Activated T-helper 2 cell treated with anti-CD3 and anti-CD28 coated beads, Interferon-gamma antibody, Interleukin-2, Interleukin-4, amounts not matched to agents 10 μg/mL and 5 μg/mL and 100 μg/mL, durations not matched to agents 14 hours and 24 hours and 36 hours (primary cell): ENCODE results near the gene OR5M10. TPM values are rescaled to one million over a fixed set of nuclear protein-coding genes. Genes with fewer than 3 reads are reported as not detected.
"Not testable (repeated sequence)": the region's sequence is repeated elsewhere in the genome, so short reads cannot be mapped to it uniquely, and the experiment has no call there.

Experiments used
- DNase-seq: peaks from one replicate; pipeline ENCODE4 v3.0.0; 2021; ENCODE audit warnings: low spot score
- H3K27ac Mint-ChIP-seq: one replicate; pipeline ENCODE4 v1.8.0; 2021; ENCODE audit warnings: mixed read lengths
- H3K27me3 Mint-ChIP-seq: one replicate; pipeline ENCODE4 v1.8.0; 2021; ENCODE audit warnings: low read depth, mixed read lengths
- H3K36me3 Mint-ChIP-seq: one replicate; pipeline ENCODE4 v1.8.0; 2021; ENCODE audit warnings: low read depth, mixed read lengths
- H3K4me1 Mint-ChIP-seq: one replicate; pipeline ENCODE4 v1.8.0; 2021; ENCODE audit warnings: low read depth, mixed read lengths
- H3K4me3 Mint-ChIP-seq: one replicate; pipeline ENCODE4 v1.8.0; 2021; ENCODE audit warnings: low read depth, mild to moderate bottlenecking, moderate library complexity, mixed read lengths
- H3K9me3 Mint-ChIP-seq: one replicate; pipeline ENCODE4 v1.8.0; 2021; ENCODE audit warnings: mixed read lengths
- intact Hi-C: fragments of 100-400 bp; cut with micrococcal nuclease; formaldehyde crosslinking; loops from one replicate; pipeline ENCODE4 v1.15.1; 2023
- total RNA-seq: library from RNA; stranded (reverse); gene quantifications from 2 replicates; pipeline ENCODE4 v1.2.3, GENCODE V29; 2022

Gene OR5M10
- not detected in 2 replicates for total RNA-seq

DNA sequence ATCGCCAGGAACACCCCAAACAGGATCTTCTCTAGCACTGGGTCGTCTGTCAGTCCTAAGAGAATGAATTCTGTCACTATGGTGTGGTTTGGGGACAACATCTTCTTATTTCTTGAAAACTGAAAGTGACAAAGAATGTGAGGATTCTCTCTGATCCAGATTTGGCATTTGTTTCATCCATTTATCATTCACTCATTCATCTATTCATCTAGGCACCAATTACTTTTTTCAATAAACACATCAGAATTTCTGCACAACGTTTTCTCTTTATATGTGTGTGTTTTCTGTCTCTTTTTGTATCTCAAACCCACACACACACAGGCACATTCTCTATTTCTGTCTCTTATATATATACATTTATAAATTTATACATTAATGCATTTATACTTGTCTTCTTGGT lies at the start of gene OR5M10:
TSS of gene OR5M10 (minus strand) at position 101 of the 400 bp plus-strand sequence. CDS start at position 101, 0 bp downstream.
- H3K27ac Mint-ChIP-seq: no peak within 1 kb of the TSS
- DNase-seq: no peak
- no peaks in the 10 kb centered on the region for H3K27me3 Mint-ChIP-seq

DNA sequence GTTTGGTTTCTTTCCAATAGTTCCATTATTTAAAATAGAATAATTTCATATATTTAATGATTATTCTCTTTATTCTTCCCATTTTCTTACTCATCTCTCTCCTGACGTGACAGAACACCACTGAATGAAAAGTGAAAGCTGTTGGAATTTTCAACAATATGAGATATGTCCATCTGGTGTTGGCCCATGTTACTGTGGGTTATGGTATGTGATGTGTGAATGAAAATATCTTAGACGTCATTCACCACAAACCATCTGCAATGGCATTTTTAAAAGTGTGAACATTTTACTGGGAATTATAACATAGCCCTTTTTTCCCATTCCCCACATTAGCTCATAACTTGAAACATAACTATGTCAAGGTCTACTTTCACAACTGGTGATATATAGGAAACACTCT lies 48.4 kb upstream of the OR5M10 start:
- no peak for DNase-seq
- Mint-ChIP-seq H3K4me1 (peaks cover 2% of the 10 kb centered on the region), H3K9me3 (peaks cover 10% of the 10 kb centered on the region), H3K27me3 (no peaks in the 10 kb centered on the region), H3K27ac (no peak overlapping the region), H3K36me3 (no peaks in the 10 kb centered on the region), H3K4me3 (no peak overlapping the region)
- intact Hi-C loops: no loop called here

More for the DNA sequence above, at the start of gene OR5M10:
- H3K4me3 Mint-ChIP-seq: no peak within 1 kb of the TSS
- no peaks in the 10 kb centered on the region for H3K36me3 Mint-ChIP-seq
- peaks cover 12% of the 10 kb centered on the region for H3K9me3 Mint-ChIP-seq
- H3K4me1 Mint-ChIP-seq: no peaks in the 10 kb centered on the region
- intact Hi-C loops: no loop called here

DNA sequence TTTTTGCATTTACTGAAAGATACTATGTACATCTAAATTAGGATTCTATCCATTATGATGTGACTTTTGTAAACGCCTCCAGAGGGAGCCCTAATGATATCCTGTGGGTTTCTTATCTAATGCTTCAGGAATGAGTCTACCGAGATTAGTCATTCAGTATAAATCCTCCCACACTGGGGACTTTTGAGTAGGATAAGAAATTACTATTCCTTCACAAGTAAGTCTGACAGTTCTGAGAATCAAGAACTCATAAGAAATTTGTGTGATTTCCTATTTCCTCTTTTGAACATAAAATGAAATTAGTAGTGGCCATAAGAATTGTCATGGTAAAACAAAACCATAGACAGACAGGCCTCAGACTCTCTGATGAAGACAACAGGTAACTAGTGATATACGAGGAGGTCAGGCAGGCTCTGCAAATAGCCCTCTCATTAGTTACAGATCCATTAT lies 47.2 kb upstream of the OR5M10 start:
- H3K4me1 Mint-ChIP-seq: peaks cover 2% of the 10 kb centered on the region

GRCh38 chr11:56611174-56611573 lies 33.7 kb upstream of the OR5M10 start:
- no peak overlapping the region for H3K27ac Mint-ChIP-seq
- DNase-seq: no peak
- no peaks in the 10 kb centered on the region for H3K27me3 Mint-ChIP-seq
- no peak overlapping the region for H3K4me3 Mint-ChIP-seq
- H3K9me3 Mint-ChIP-seq: peaks cover 5% of the 10 kb centered on the region
- intact Hi-C loops: no loop called here
- H3K36me3 Mint-ChIP-seq: no peaks in the 10 kb centered on the region
- H3K4me1 Mint-ChIP-seq: no peaks in the 10 kb centered on the region

More for the DNA sequence above, 47.2 kb upstream of the OR5M10 start:
- H3K36me3 Mint-ChIP-seq: no peaks in the 10 kb centered on the region
- no peaks in the 10 kb centered on the region for H3K27me3 Mint-ChIP-seq
- no peak overlapping the region for H3K27ac Mint-ChIP-seq
- intact Hi-C loops: loop anchor here (1.0 kb wide), 1 partner anchor 159 kb away; no protein-coding TSS in a partner anchor
- H3K9me3 Mint-ChIP-seq: peaks cover 13% of the 10 kb centered on the region
- H3K4me3 Mint-ChIP-seq: no peak overlapping the region
- no peak for DNase-seq

GRCh38 chr11:56592088-56592717 lies 14.7 kb upstream of the OR5M10 start:
- H3K4me1 Mint-ChIP-seq, intact Hi-C loops, H3K36me3 Mint-ChIP-seq, H3K4me3 Mint-ChIP-seq, H3K27me3 Mint-ChIP-seq, DNase-seq, H3K27ac Mint-ChIP-seq: not testable (repeated sequence)
- H3K9me3 Mint-ChIP-seq: peaks cover 22% of the 10 kb centered on the region

DNA sequence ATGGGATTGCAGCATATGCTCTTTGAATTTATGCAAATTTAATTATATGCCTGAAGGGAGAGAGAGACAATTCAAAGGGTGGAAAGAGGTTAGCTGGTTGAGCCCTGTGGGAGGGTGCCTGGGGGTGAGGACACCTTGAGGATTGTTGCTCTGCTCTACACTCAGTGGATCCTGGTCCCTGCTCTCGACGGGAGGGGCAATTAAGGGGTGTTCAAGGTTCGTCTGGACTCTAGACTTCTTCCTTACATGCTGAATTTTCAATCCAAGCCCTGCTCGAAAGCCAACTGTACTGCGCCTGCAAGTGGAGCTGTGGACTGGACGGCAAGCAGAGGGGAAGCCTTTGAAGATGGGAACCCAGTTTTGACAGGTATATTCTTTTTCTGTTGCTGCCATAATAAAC lies 18.9 kb downstream of the OR5M10 start:
- Mint-ChIP-seq H3K36me3 (no peaks in the 10 kb centered on the region), H3K4me3 (no peak overlapping the region), H3K4me1 (no peaks in the 10 kb centered on the region), H3K27ac (no peak overlapping the region), H3K9me3 (peaks cover 60% of the 10 kb centered on the region), H3K27me3 (no peaks in the 10 kb centered on the region)
- intact Hi-C loops: no loop called here
- DNase-seq: no peak

- H3K4me3 Mint-ChIP-seq, H3K36me3 Mint-ChIP-seq, intact Hi-C loops, H3K27me3 Mint-ChIP-seq, DNase-seq, H3K27ac Mint-ChIP-seq, H3K4me1 Mint-ChIP-seq: not testable (repeated sequence)
- peaks cover 43% of the 10 kb centered on the region for H3K9me3 Mint-ChIP-seq
These were observed 22.8 kb downstream of the OR5M10 start for GRCh38 chr11:56554691-56555090.

GRCh38 chr11:56545531-56545930 lies 32.0 kb downstream of the OR5M10 start:
- H3K36me3 Mint-ChIP-seq: no peaks in the 10 kb centered on the region
- no peak overlapping the region for H3K27ac Mint-ChIP-seq
- intact Hi-C loops: no loop called here

GRCh38 chr11:56543739-56544138 lies 33.8 kb downstream of the OR5M10 start:
- Mint-ChIP-seq H3K4me3 (no peak overlapping the region), H3K36me3 (no peaks in the 10 kb centered on the region), H3K27ac (no peak overlapping the region), H3K9me3 (peaks cover 40% of the 10 kb centered on the region), H3K27me3 (no peaks in the 10 kb centered on the region), H3K4me1 (no peaks in the 10 kb centered on the region)
- no peak for DNase-seq
- intact Hi-C loops: no loop called here

More at GRCh38 chr11:56545531-56545930, 32.0 kb downstream of the OR5M10 start:
- H3K9me3 Mint-ChIP-seq: peaks cover 32% of the 10 kb centered on the region
- DNase-seq: no peak
- H3K4me3 Mint-ChIP-seq: no peak overlapping the region
- no peaks in the 10 kb centered on the region for H3K4me1 Mint-ChIP-seq
- H3K27me3 Mint-ChIP-seq: no peaks in the 10 kb centered on the region

DNA sequence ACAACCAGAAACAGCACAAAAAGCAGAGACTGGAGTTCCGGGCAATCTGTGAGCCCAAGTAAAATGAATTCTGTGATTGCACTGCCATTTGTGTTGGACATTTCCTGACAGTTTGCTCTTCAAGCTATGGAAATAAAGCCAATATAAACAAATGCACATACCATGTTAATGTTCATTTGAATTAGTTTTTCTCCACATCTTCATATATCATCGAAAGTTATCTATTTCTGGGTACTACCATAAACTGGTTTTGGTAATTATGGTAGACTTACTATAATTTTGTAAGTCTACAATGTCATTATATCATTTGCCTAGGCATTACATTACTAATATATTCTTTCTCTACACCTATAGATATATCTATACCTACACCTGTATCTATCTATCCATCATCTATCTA lies 34.4 kb downstream of the OR5M10 start, which contains the start of gene OR5M11:
TSS of gene OR5M11 (minus strand) at position 101 of the 400 bp plus-strand sequence. CDS start at position 101, 0 bp downstream.
- no peak for DNase-seq
- no peak within 1 kb of the TSS for H3K27ac Mint-ChIP-seq
- intact Hi-C loops: no loop called here
- H3K9me3 Mint-ChIP-seq: peaks cover 45% of the 10 kb centered on the region
- no peaks in the 10 kb centered on the region for H3K36me3 Mint-ChIP-seq
- no peak within 1 kb of the TSS for H3K4me3 Mint-ChIP-seq
- no peaks in the 10 kb centered on the region for H3K27me3 Mint-ChIP-seq
- no peaks in the 10 kb centered on the region for H3K4me1 Mint-ChIP-seq

DNA sequence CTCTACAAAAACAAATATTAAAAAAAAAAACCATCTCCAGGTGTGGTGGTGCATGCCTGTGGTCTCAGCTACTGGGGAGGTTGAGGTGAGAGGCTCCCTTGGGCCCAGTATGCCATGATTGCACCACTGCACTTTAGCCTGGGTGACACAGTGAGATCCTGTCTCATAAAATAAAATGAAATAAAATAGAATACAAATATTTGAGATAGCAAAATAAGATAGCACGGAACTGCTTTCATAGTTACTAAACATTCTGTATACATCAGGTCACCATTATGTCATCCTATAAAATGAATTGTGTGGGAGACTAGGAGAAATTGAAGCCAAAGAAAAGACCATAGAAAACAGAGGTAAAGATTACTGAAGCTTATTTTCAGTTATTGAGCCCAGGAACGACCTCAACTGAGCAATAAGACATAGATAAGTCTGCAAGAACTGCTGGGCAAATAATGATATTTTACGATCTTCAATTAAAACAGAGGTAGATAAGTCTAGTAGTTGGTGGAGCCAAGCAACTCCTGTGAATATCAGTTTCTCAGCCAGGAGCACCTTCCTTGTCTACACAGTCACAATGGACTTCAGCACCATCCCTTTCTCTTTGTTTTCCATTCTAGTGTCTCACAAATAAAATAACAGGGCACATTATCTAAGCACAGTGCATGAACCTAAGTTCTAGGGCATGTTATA lies 44.3 kb downstream of the OR5M10 start:
- Mint-ChIP-seq H3K4me3 (no peak overlapping the region), H3K4me1 (no peaks in the 10 kb centered on the region), H3K27me3 (no peaks in the 10 kb centered on the region), H3K9me3 (peaks cover 26% of the 10 kb centered on the region), H3K27ac (no peak overlapping the region), H3K36me3 (no peaks in the 10 kb centered on the region)
- DNase-seq: no peak
- intact Hi-C loops: no loop called here

DNA sequence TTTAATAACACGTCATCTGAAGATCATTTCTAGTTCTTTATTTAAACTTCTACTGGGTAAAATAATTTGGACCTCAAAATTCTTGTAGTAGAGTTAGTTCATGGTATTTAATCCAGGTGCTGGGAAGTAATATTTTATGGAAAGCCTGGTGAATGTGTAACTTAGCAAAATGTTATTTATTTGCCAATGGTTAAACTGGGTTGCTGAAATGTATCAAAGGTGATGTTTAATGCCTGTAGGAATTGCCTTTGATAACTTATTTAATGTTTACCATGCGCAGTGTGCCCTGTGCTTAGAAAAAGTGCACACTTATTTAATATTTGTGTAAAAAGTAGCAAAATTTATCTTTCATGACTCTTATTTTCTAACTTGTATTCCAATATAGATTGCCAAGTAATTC lies 45.7 kb downstream of the OR5M10 start:
- H3K4me1 Mint-ChIP-seq: no peaks in the 10 kb centered on the region
- peaks cover 22% of the 10 kb centered on the region for H3K9me3 Mint-ChIP-seq
- H3K27me3 Mint-ChIP-seq: no peaks in the 10 kb centered on the region
- no peak for DNase-seq
- intact Hi-C loops: no loop called here
- H3K4me3 Mint-ChIP-seq: no peak overlapping the region
- H3K27ac Mint-ChIP-seq: no peak overlapping the region
- no peaks in the 10 kb centered on the region for H3K36me3 Mint-ChIP-seq
